Endothelial cell of umbilical vein (primary cell): ENCODE data around the gene USP37. TPM values are rescaled to one million over a fixed set of nuclear protein-coding genes. Genes with fewer than 3 reads are reported as not detected.

Experiments used
- BruUV-seq: library from RNA; stranded (reverse); fragments of 400-500 nt; replicated peaks from 2 replicates; lab custom pipeline; 2021; lab: Mats Ljungman, UMichigan
- CTCF ChIA-PET: fragments of 300-600, 350-600 bp; sonication (Branson Sonifier 250); formaldehyde crosslinking; loops from one replicate; lab custom pipeline; 2021; ENCODE audit warnings: antibody characterized with exemption, inconsistent platforms; lab: Charles Lee
- POLR2A ChIA-PET: fragments of 300-600, 350-600 bp; sonication (Branson Sonifier 250); formaldehyde crosslinking; loops from one replicate; lab custom pipeline; 2021; ENCODE audit warnings: antibody characterized with exemption, inconsistent platforms; lab: Charles Lee
- DNase-seq: peaks from one replicate; pipeline ENCODE4 v3.0.0-alpha.2; 2011; ENCODE audit warnings: low read depth, low spot score
- FAIRE-seq: peaks from 2 replicates; lab custom pipeline; 2011; peaks lifted over from hg19 to GRCh38; lab: Jason Lieb, UNC
- H2AFZ ChIP-seq: 2 replicates; pipeline ENCODE4 v1.6.0; 2012; ENCODE audit warnings: low read depth, low read length, control low read depth, inconsistent platforms
- H3K27ac ChIP-seq: 2 replicates; pipeline ENCODE4 v1.5.1; 2011; ENCODE audit warnings: low read depth, mild to moderate bottlenecking, control low read depth, low read length, moderate library complexity; ENCODE audit not compliant: insufficient read depth
- H3K27me3 ChIP-seq, 2 experiments: 2 replicates each; pipeline versions ENCODE4 v1.6.0 to v1.6.1; 2011; ENCODE audit warnings: low read length in 2 of 2, mixed read lengths in 1 of 2; ENCODE audit not compliant: control insufficient read depth in 2 of 2, insufficient read depth in 2 of 2
- H3K36me3 ChIP-seq, 2 experiments: 2 replicates in 1 of 2; 3 replicates in 1 of 2; pipeline ENCODE4 v1.5.1; 2011; ENCODE audit warnings: low read length in 2 of 2, mild to moderate bottlenecking in 1 of 2, moderate library complexity in 1 of 2; ENCODE audit not compliant: control insufficient read depth in 2 of 2, insufficient read depth in 2 of 2; ENCODE audit errors: extremely low read depth in 1 of 2
- H3K4me1 ChIP-seq: 3 replicates; pipeline ENCODE4 v1.5.1; 2011; ENCODE audit warnings: mild to moderate bottlenecking, low read length; ENCODE audit not compliant: control insufficient read depth, insufficient read depth; ENCODE audit errors: extremely low read depth
- H3K4me2 ChIP-seq: 2 replicates; pipeline ENCODE4 v1.6.1; 2011; ENCODE audit warnings: low read length, control low read depth, mixed read lengths; ENCODE audit not compliant: insufficient read depth
- H3K4me3 ChIP-seq, 3 experiments: fragments of 200-600 bp in 1 of 3; sonication (generic), shearing (Covaris generic) in 1 of 3; replicated peaks in 1 of 3; 2 replicates each; pipeline ENCODE4 v1.5.1; 2011 to 2016; ENCODE audit warnings: control low read depth in 3 of 3, low read length in 3 of 3, mild to moderate bottlenecking in 2 of 3, inconsistent platforms in 1 of 3, low read depth in 1 of 3, moderate library complexity in 1 of 3; ENCODE audit not compliant: insufficient read depth in 1 of 3
- H3K79me2 ChIP-seq: 2 replicates; pipeline ENCODE4 v1.6.0; 2012; ENCODE audit warnings: low read length, inconsistent platforms; ENCODE audit not compliant: control insufficient read depth, insufficient read depth
- H3K9ac ChIP-seq: replicated peaks from 2 replicates; pipeline ENCODE3; 2011; ENCODE audit warnings: low read length, control low read depth; ENCODE audit not compliant: insufficient read depth; ENCODE audit errors: extremely low read depth
- H3K9me1 ChIP-seq: replicated peaks from 3 replicates; pipeline ENCODE4 v1.6.0; 2011; ENCODE audit warnings: mild to moderate bottlenecking, low read length; ENCODE audit not compliant: control insufficient read depth, insufficient read depth; ENCODE audit errors: extremely low read depth
- H3K9me3 ChIP-seq: replicated peaks from 2 replicates; pipeline ENCODE4 v1.5.1; 2012; ENCODE audit warnings: low read length, inconsistent platforms; ENCODE audit not compliant: control insufficient read depth, insufficient read depth
- H4K20me1 ChIP-seq: replicated peaks from 2 replicates; pipeline ENCODE3; 2011; ENCODE audit warnings: mild to moderate bottlenecking, low read length; ENCODE audit not compliant: control insufficient read depth, insufficient read depth; ENCODE audit errors: extremely low read depth
- EZH2 ChIP-seq: IDR thresholded peaks from 2 replicates; pipeline ENCODE4 v1.6.1; 2012; ENCODE audit warnings: borderline replicate concordance, low read depth, mild to moderate bottlenecking, moderate library complexity, low read length, inconsistent platforms; ENCODE audit not compliant: severe bottlenecking
- FOS ChIP-seq: IDR thresholded peaks from 2 replicates; pipeline ENCODE4 v1.6.1; 2011; ENCODE audit warnings: mild to moderate bottlenecking, low read length, moderate library complexity, borderline replicate concordance; ENCODE audit not compliant: insufficient read depth
- GATA2 ChIP-seq: IDR thresholded peaks from 2 replicates; pipeline ENCODE4 v1.7.0; 2011; ENCODE audit warnings: low read depth, mild to moderate bottlenecking, moderate library complexity, mixed read lengths, low read length; ENCODE audit not compliant: insufficient read length, insufficient read depth
- JUN ChIP-seq: IDR thresholded peaks from 2 replicates; pipeline ENCODE4 v1.6.1; 2011; ENCODE audit warnings: borderline replicate concordance, low read depth; ENCODE audit not compliant: insufficient read length, insufficient read depth
- MAX ChIP-seq: IDR thresholded peaks from 2 replicates; pipeline ENCODE4 v1.6.1; 2011; ENCODE audit not compliant: insufficient read depth, insufficient read length
- MYC ChIP-seq: IDR thresholded peaks from one replicate; pipeline ENCODE4 v1.6.1; 2011; ENCODE audit warnings: mild to moderate bottlenecking, low read depth, low read length
- POLR2A ChIP-seq: IDR thresholded peaks from 2 replicates; pipeline ENCODE4 v1.6.1; 2012; ENCODE audit warnings: low read depth, mild to moderate bottlenecking, control low read depth, low read length
- POLR2AphosphoS5 ChIP-seq: IDR thresholded peaks from 2 replicates; pipeline ENCODE4 v1.6.1; 2012; ENCODE audit warnings: low read depth, mild to moderate bottlenecking, control low read depth, low read length, moderate library complexity; ENCODE audit not compliant: insufficient read depth
- dilution Hi-C: fragments of 300-500 bp; cut with MboI; formaldehyde crosslinking; loops from one replicate; pipeline ENCODE4 v1.15.0; 2019; ENCODE audit warnings: low sequenced_read_pairs; ENCODE audit not compliant: extremely low pct_ligation_motif_present
- intact Hi-C: fragments of 100-400 bp; cut with micrococcal nuclease; formaldehyde crosslinking; loops from one replicate; pipeline ENCODE4 v1.10.0; 2022
- polyA plus RNA-seq, 4 experiments: library from polyadenylated mRNA; depleted of rRNA in 3 of 4; stranded (reverse) in 3 of 4; unstranded in 1 of 4; fragments of >200 nt; gene quantifications; 2 replicates each; pipeline versions ENCODE4 v1.2.1 to v1.2.3, GENCODE V29; 2011 to 2012; ENCODE audit warnings: missing spikeins in 1 of 4
- total RNA-seq: library from RNA; stranded (reverse); gene quantifications from 2 replicates; pipeline ENCODE4 v1.2.3, GENCODE V29; 2021
- TF ChIP-seq, protein P1 (sequence below), 2 donors: IDR thresholded peaks; 1 replicate in 1 of 2; 2 replicates in 1 of 2; pipeline ENCODE4 v1.5.1; 2011; ENCODE audit warnings: low read length in 2 of 2, mild to moderate bottlenecking in 2 of 2, moderate library complexity in 2 of 2, control low read depth in 1 of 2, inconsistent platforms in 1 of 2, low read depth in 1 of 2; ENCODE audit not compliant: insufficient read depth in 1 of 2; ENCODE audit errors: extremely low read depth in 1 of 2

Gene USP37
- total and polyA plus RNA-seq, 2 donors (not counting 3 experiments of a cell fraction or from before 2014, with no cell fraction given) = 1.9 to 14.4 TPM

DNA sequence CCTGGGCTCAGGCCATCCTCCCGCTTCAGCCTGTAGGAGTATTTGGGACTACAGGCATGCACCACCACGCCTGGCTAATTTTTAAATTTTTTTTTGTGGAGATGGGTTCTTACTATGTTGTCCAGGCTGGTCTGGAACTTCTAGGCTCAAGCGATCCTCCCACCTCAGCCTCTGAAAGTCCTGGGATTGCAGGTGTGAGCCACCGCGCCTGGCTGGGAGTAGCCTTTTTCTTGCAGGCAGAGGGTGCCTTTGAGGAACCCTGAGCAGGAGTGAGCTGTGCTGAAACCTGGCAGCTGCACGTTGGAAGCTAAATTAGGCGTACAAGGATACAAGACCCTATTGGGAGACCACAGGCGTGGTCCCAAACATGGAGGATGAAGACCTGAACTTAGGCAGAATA is 160.4 kb downstream of the USP37 start:
- POLR2A ChIA-PET = interaction anchor here (0.6 kb wide), 1 partner anchor 166 kb away, joined by 4 read pairs; no protein-coding TSS in a partner anchor

More for the DNA sequence above, 160.4 kb downstream of the USP37 start:
- Histone ChIP-seq H3K4me3 (no peak overlapping the region), H3K27me3 (no peaks in the 10 kb centered on the region), H3K79me2 (no peaks in the 10 kb centered on the region), H3K9me3 (no peaks in the 10 kb centered on the region), H4K20me1 (no peaks in the 10 kb centered on the region), H3K9ac (no peak overlapping the region), H3K36me3 (peaks cover 0 to 15% of the 10 kb centered on the region in 2 experiments), H3K4me1 (peaks cover 19% of the 10 kb centered on the region), H3K27ac (no peak overlapping the region), H3K4me2 (no peak overlapping the region), H2AFZ (no peak overlapping the region), H3K9me1 (no peaks in the 10 kb centered on the region)
- intact Hi-C loops (loop anchor here (5.0 kb wide), 2 partner anchors 180 to 440 kb away; no protein-coding TSS in a partner anchor), dilution Hi-C loops (no loop called here)
- no peak for TF ChIP-seq MYC
- TF ChIP-seq EZH2 = no peak
- no peak for TF ChIP-seq POLR2AphosphoS5
- TF ChIP-seq JUN = no peak
- no peak for TF ChIP-seq MAX
- TF ChIP-seq GATA2 = no peak
- no peak for TF ChIP-seq POLR2A
- TF ChIP-seq, protein P1, sequence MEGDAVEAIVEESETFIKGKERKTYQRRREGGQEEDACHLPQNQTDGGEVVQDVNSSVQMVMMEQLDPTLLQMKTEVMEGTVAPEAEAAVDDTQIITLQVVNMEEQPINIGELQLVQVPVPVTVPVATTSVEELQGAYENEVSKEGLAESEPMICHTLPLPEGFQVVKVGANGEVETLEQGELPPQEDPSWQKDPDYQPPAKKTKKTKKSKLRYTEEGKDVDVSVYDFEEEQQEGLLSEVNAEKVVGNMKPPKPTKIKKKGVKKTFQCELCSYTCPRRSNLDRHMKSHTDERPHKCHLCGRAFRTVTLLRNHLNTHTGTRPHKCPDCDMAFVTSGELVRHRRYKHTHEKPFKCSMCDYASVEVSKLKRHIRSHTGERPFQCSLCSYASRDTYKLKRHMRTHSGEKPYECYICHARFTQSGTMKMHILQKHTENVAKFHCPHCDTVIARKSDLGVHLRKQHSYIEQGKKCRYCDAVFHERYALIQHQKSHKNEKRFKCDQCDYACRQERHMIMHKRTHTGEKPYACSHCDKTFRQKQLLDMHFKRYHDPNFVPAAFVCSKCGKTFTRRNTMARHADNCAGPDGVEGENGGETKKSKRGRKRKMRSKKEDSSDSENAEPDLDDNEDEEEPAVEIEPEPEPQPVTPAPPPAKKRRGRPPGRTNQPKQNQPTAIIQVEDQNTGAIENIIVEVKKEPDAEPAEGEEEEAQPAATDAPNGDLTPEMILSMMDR (IDR thresholded peaks at IDR 0.05; ENCODE audit: extremely low read depth in 1 of 2, insufficient read depth in 1 of 2, low read depth in 1 of 2, low read length in 2 of 2) = no peak
- TF ChIP-seq FOS = no peak
- no peak for DNase-seq
- CTCF ChIA-PET = interaction anchor here (0.7 to 5.0 kb wide), 2 partner anchors 58 to 588 kb away, joined by 3 to 26 read pairs; no protein-coding TSS in a partner anchor
- BruUV-seq = no TSS peak
- FAIRE-seq = no peak
